Breast epithelium (tissue), 4 donors: ENCODE measurements around the gene RHOB. TPM values are rescaled to one million over a fixed set of nuclear protein-coding genes. Genes with fewer than 3 reads are reported as not detected.
"Not testable (repeated sequence)": the region's sequence is repeated elsewhere in the genome, so short reads cannot be mapped to it uniquely, and the experiment has no call there.

Source experiments
- DNase-seq, 2 donors: peaks; one replicate each; pipeline ENCODE4 v3.0.0-alpha.2; 2019; ENCODE audit warnings: low spot score in 2 of 2
- H3K27ac ChIP-seq, 2 donors: fragments of 200-600 bp; sonication (generic) in 1 of 2; one replicate each; pipeline ENCODE4 v1.5.1; 2016 to 2019; ENCODE audit warnings: mild to moderate bottlenecking in 1 of 2
- H3K27me3 ChIP-seq, 2 donors: fragments of 200-600 bp; sonication (generic) in 1 of 2; one replicate each; pipeline versions ENCODE4 v1.5.1 to v1.6.0; 2017 to 2019; ENCODE audit warnings: control low read depth in 1 of 2, mild to moderate bottlenecking in 1 of 2
- H3K36me3 ChIP-seq: fragments of 200-600 bp; one replicate; pipeline ENCODE4 v1.5.1; 2019
- H3K4me1 ChIP-seq, 2 donors: fragments of 200-600 bp; sonication (generic); one replicate each; pipeline ENCODE4 v1.5.1; 2016 to 2019; ENCODE audit warnings: control low read depth in 1 of 2
- H3K4me3 ChIP-seq, 3 donors: fragments of 200-600 bp; sonication (generic); 1 replicate in 2 of 3; 2 replicates in 1 of 3; pipeline ENCODE4 v1.5.1; 2016 to 2019; ENCODE audit warnings: mild to moderate bottlenecking in 3 of 3, moderate library complexity in 2 of 3
- H3K9me3 ChIP-seq, 2 donors: fragments of 200-600 bp; sonication (generic) in 1 of 2; one replicate each; pipeline ENCODE4 v1.5.1; 2016 to 2019; ENCODE audit warnings: control low read depth in 1 of 2
- POLR2A ChIP-seq: fragments of 450-650 bp; IDR thresholded peaks from one replicate; pipeline ENCODE4 v1.6.1; 2016; ENCODE audit warnings: antibody characterized with exemption, mild to moderate bottlenecking, moderate library complexity
- POLR2AphosphoS5 ChIP-seq, 3 donors: sonication (generic); formaldehyde crosslinking; IDR thresholded peaks; one replicate each; pipeline ENCODE4 v1.6.1; 2017; ENCODE audit warnings: antibody characterized with exemption in 3 of 3
- intact Hi-C: fragments of 100-400 bp; cut with DNase I; formaldehyde crosslinking; loops from one replicate; pipeline ENCODE4 v1.15.1; 2023; ENCODE audit warnings: low total_unique reads
- total RNA-seq, 3 donors: library from RNA; depleted of rRNA; stranded (reverse); fragments of >200 nt; gene quantifications; one replicate each; pipeline ENCODE4 v1.1.0, GENCODE V29; 2016
- TF ChIP-seq, protein P1 (sequence below), 3 donors: fragments of 450-650 bp; IDR thresholded peaks; one replicate each; pipeline ENCODE4 v1.5.1; 2016 to 2017; ENCODE audit warnings: antibody characterized with exemption in 3 of 3, mild to moderate bottlenecking in 3 of 3, moderate library complexity in 3 of 3

RHOB gene
- total RNA-seq, 3 donors from 2014 or later: 643 to 1,178 (median 772) TPM

DNA sequence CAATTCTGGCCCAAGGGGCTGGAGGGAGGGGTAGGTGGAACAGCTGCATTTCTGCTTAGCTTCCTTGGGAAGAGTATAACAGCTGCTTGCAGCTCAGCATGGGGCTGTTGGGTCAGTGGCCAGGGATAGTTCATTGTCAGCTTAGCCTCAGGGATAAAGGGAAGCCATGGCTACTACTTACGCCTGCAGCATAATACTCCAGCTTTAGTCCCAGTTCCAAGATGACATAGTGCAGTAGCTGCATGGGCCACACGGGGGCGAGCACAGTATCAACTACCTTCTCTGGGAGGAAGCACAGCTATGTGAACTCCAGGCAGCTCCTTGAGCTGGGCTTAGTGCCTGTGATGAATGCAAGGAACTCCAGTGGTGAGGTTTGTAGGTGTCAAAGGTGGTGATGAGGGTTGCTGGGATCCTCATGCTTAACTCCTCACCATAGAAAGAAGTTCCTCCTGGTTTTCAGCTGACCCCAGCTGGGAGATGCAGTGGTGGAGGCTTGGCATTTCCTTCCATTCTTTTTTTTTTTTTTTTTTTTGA lies 35.4 kb upstream of the RHOB start:
- peak; percentile 69 to 86 for DNase-seq
- Histone ChIP-seq H3K36me3 (no peaks in the 10 kb centered on the region), H3K9me3 (peaks cover 0 to 28% of the 10 kb centered on the region in 2 donors), H3K4me3 (no peak overlapping the region), H3K27me3 (no peaks in the 10 kb centered on the region), H3K4me1 (no peaks in the 10 kb centered on the region), H3K27ac (no peak overlapping the region)
- intact Hi-C loops: no loop called here
- TF ChIP-seq POLR2A: no peak
- TF ChIP-seq, protein P1, sequence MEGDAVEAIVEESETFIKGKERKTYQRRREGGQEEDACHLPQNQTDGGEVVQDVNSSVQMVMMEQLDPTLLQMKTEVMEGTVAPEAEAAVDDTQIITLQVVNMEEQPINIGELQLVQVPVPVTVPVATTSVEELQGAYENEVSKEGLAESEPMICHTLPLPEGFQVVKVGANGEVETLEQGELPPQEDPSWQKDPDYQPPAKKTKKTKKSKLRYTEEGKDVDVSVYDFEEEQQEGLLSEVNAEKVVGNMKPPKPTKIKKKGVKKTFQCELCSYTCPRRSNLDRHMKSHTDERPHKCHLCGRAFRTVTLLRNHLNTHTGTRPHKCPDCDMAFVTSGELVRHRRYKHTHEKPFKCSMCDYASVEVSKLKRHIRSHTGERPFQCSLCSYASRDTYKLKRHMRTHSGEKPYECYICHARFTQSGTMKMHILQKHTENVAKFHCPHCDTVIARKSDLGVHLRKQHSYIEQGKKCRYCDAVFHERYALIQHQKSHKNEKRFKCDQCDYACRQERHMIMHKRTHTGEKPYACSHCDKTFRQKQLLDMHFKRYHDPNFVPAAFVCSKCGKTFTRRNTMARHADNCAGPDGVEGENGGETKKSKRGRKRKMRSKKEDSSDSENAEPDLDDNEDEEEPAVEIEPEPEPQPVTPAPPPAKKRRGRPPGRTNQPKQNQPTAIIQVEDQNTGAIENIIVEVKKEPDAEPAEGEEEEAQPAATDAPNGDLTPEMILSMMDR (IDR thresholded peaks at IDR 0.05): peak; percentile 43 to 72 (median 67)
- TF ChIP-seq POLR2AphosphoS5 (IDR thresholded peaks at IDR 0.05): peak in 2 of 3 donors; percentile 34 to 41

DNA sequence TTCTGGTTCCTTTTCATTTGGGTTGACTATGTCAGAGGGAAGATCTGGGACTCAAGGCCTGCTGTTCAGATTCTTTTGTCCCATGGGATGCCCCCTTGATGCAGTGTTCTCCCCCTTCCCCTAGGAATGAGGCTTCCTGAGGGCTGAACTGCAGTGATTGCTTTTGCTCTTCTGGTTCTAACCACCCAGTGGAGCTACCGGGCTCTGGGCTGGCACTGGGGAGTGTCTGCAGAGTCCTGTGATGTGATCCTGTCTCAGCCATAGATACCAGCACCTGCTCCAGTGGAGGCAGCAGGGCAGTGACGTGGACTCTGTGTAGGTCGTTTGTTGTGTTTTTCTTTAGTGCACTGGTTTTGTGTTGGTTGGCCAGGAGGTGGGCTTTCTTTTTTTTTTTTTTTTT lies 32.1 kb upstream of the RHOB start:
- no peaks in the 10 kb centered on the region for H3K27me3 ChIP-seq
- TF ChIP-seq POLR2AphosphoS5 (IDR thresholded peaks at IDR 0.05) (no peak), POLR2A (no peak)
- TF ChIP-seq, protein P1 (IDR thresholded peaks at IDR 0.05): no peak
- H3K9me3 ChIP-seq: peaks cover 0 to 6% of the 10 kb centered on the region in 2 donors
- H3K27ac ChIP-seq: no peak overlapping the region
- peak in 1 of 2 donors; percentile 33 for DNase-seq
- H3K4me1 ChIP-seq: no peaks in the 10 kb centered on the region
- intact Hi-C loops: no loop called here
- no peaks in the 10 kb centered on the region for H3K36me3 ChIP-seq
- H3K4me3 ChIP-seq: no peak overlapping the region

DNA sequence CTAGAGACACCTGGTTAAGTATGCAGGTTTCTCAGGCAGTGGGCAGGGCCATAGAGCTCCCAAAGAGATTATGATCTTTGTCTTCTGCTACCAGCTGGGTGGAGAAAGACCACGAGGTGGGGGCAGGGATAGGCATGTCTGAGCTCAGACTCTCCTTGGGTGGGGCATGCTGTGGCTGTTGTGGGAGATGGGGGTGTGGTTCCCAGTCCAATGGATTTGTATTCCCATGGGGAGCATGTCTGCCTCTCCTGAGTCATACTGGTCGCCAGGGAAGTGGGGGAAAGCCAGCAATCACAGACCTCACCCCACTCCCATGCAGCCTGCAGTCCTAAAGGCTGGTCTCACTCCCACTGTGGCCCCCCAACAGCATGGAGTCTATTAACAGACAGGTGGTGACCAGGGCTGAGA lies 31.4 kb upstream of the RHOB start:
- DNase-seq: peak in 1 of 2 donors; percentile 48
- no peak overlapping the region for H3K27ac ChIP-seq
- no peaks in the 10 kb centered on the region for H3K27me3 ChIP-seq
- no peak for TF ChIP-seq POLR2A
- no peak for TF ChIP-seq POLR2AphosphoS5 (IDR thresholded peaks at IDR 0.05)
- TF ChIP-seq, protein P1 (IDR thresholded peaks at IDR 0.05): no peak
- no peaks in the 10 kb centered on the region for H3K9me3 ChIP-seq
- H3K4me1 ChIP-seq: no peaks in the 10 kb centered on the region
- no peaks in the 10 kb centered on the region for H3K36me3 ChIP-seq
- intact Hi-C loops: no loop called here
- H3K4me3 ChIP-seq: no peak overlapping the region

DNA sequence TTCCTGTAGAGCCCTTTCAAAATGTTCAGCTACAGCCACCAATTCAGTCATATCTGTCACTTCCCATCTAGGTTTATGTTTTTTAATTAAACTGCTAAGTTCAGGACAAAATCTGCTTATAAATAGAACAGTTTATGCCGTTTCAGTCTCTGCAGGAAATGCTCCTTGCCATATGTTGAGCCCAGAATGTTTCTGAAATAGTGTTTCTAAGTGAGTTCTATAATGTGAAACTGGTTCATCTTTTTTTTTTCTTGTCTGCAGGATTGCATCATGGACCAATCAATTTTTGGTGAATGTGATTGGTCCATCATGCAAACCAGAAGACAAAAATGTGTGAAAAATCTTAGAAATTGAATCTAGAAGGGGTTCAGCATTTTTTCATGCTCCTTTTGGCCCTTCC lies 30.2 kb upstream of the RHOB start:
- TF ChIP-seq POLR2A (no peak), POLR2AphosphoS5 (IDR thresholded peaks at IDR 0.05) (no peak)
- TF ChIP-seq, protein P1 (IDR thresholded peaks at IDR 0.05): no peak
- no peaks in the 10 kb centered on the region for H3K36me3 ChIP-seq
- H3K4me3 ChIP-seq: no peak overlapping the region
- DNase-seq: no peak
- peaks cover under 1 to 4% of the 10 kb centered on the region in 2 donors for H3K4me1 ChIP-seq
- no peaks in the 10 kb centered on the region for H3K27me3 ChIP-seq
- intact Hi-C loops: no loop called here
- no peak overlapping the region for H3K27ac ChIP-seq
- no peaks in the 10 kb centered on the region for H3K9me3 ChIP-seq

DNA sequence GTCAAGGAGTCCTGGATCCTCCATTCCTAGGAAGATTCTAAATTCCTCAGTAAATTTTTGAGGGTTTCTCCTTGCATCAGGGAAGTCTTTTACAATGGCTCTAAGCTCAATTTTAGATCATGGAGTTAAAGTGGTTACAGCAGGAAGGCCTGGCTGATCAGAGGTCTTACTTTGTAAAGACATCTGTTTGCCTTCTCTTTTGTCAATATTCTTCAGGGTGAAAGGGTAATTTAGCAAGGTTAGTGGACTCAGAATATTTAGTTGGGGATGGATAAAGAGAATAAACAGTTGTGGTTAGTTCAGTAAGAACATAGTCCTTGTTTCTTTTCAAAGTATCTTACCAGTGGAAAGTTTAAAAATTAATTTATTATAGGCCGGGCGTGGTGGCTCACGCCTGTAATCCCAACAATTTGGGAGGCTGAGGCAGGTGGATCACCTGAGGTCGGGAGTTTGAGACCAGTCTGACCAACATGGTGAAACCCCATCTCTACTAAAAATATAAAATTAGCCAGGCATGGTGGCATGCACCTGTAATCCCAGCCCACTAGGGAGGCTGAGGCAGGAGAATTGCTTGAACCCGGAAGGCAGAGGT lies 29.5 kb upstream of the RHOB start:
- H3K36me3 ChIP-seq, intact Hi-C loops, H3K27ac ChIP-seq, H3K9me3 ChIP-seq, H3K4me3 ChIP-seq, H3K27me3 ChIP-seq: not testable (repeated sequence)
- peaks cover 4 to 10% of the 10 kb centered on the region in 2 donors for H3K4me1 ChIP-seq
- DNase-seq: peak in 1 of 2 donors; percentile 10
